B cell (primary cell): Measurements from ENCODE around the gene ATP8B3. TPM values are rescaled to one million over a fixed set of nuclear protein-coding genes. Genes with fewer than 3 reads are reported as not detected.

ENCODE experiments used
- ATAC-seq: fragments of 200-7000 bp; cut with Tn5 transposase; one replicate; pipeline ENCODE4 v1.10.0; 2021; ENCODE audit warnings: low read depth, mild to moderate bottlenecking, moderate number of reproducible peaks, moderate library complexity
- CTCF ChIA-PET: fragments of 350-600 bp; sonication (Branson Sonifier 250); formaldehyde crosslinking; loops from one replicate; lab custom pipeline; 2021; ENCODE audit warnings: antibody characterized with exemption, inconsistent platforms; lab: Charles Lee
- POLR2A ChIA-PET: fragments of 350-600 bp; sonication (Branson Sonifier 250); formaldehyde crosslinking; loops from one replicate; lab custom pipeline; 2021; ENCODE audit warnings: antibody characterized with exemption; lab: Charles Lee
- DNase-seq: peaks from one replicate; pipeline ENCODE4 v3.0.0; 2013
- H2AFZ ChIP-seq: 2 replicates; pipeline ENCODE4 v1.6.1; 2012; ENCODE audit warnings: mild to moderate bottlenecking, low read depth, low read length; ENCODE audit not compliant: insufficient read depth, poor library complexity, severe bottlenecking
- H3K27ac ChIP-seq, 2 donors: 1 replicate in 1 of 2; 2 replicates in 1 of 2; pipeline ENCODE4 v1.5.1; 2012 to 2013; ENCODE audit warnings: low read length in 2 of 2, mild to moderate bottlenecking in 2 of 2, moderate library complexity in 1 of 2
- H3K27me3 ChIP-seq, 4 experiments: fragments of 200-600 bp in 1 of 4; sonication (generic) in 1 of 4; replicated peaks in 1 of 4; 1 replicate in 2 of 4; 2 replicates in 2 of 4; pipeline versions ENCODE4 v1.6.1 to v1.7.0; 2013 to 2016; ENCODE audit warnings: low read length in 3 of 4, mild to moderate bottlenecking in 2 of 4, mixed read lengths in 1 of 4, moderate library complexity in 1 of 4; ENCODE audit not compliant: insufficient read depth in 4 of 4, control insufficient read depth in 3 of 4; ENCODE audit errors: control extremely low read depth in 1 of 4
- H3K36me3 ChIP-seq, 2 experiments: replicated peaks in 1 of 2; 1 replicate in 1 of 2; 2 replicates in 1 of 2; pipeline versions ENCODE4 v1.6.1 to v1.7.1; 2013; ENCODE audit warnings: low read length in 1 of 2; ENCODE audit not compliant: insufficient read depth in 2 of 2, control insufficient read depth in 1 of 2; ENCODE audit errors: control extremely low read depth in 1 of 2, extremely low read depth in 1 of 2
- H3K4me1 ChIP-seq, 2 donors: fragments of 200-600 bp in 1 of 2; sonication (generic) in 1 of 2; 1 replicate in 1 of 2; 2 replicates in 1 of 2; pipeline versions ENCODE4 v1.5.1 to v1.6.1; 2013 to 2017; ENCODE audit warnings: low read length in 2 of 2; ENCODE audit not compliant: control insufficient read depth in 2 of 2, insufficient read depth in 2 of 2
- H3K4me2 ChIP-seq: replicated peaks from 2 replicates; pipeline ENCODE3; 2012; ENCODE audit warnings: mild to moderate bottlenecking, low read depth, low read length; ENCODE audit not compliant: poor library complexity, severe bottlenecking
- H3K4me3 ChIP-seq, 5 experiments: fragments of 200-600 bp in 1 of 5; sonication (generic) in 1 of 5; 1 replicate in 3 of 5; 2 replicates in 2 of 5; pipeline versions ENCODE4 v1.5.1 to v1.7.0; 2011 to 2016; ENCODE audit warnings: low read length in 4 of 5, mild to moderate bottlenecking in 4 of 5, low read depth in 2 of 5, control low read depth in 1 of 5, moderate library complexity in 1 of 5; ENCODE audit not compliant: insufficient read depth in 1 of 5; ENCODE audit errors: control extremely low read depth in 1 of 5, extremely low read depth in 1 of 5
- H3K79me2 ChIP-seq: fragments of 200-600 bp; sonication (generic); one replicate; pipeline ENCODE4 v1.6.0; 2016; ENCODE audit warnings: low read length; ENCODE audit not compliant: control insufficient read depth, insufficient read depth
- H3K9ac ChIP-seq: fragments of 200-600 bp; sonication (generic); 2 replicates; pipeline ENCODE4 v1.6.1; 2017; ENCODE audit warnings: mild to moderate bottlenecking, low read length, moderate library complexity
- H3K9me3 ChIP-seq, 3 donors: one replicate each; pipeline versions ENCODE4 v1.6.1 to v1.7.1; 2013; ENCODE audit warnings: low read length in 2 of 3; ENCODE audit not compliant: control insufficient read depth in 2 of 3, insufficient read depth in 1 of 3; ENCODE audit errors: control extremely low read depth in 1 of 3
- H4K20me1 ChIP-seq: 2 replicates; pipeline ENCODE4 v1.6.0; 2012; ENCODE audit warnings: mild to moderate bottlenecking, low read length; ENCODE audit not compliant: insufficient read depth, control insufficient read depth, poor library complexity, severe bottlenecking
- H3K27ac Mint-ChIP-seq: one replicate; pipeline ENCODE4 v1.8.0; 2021; ENCODE audit warnings: mixed read lengths
- H3K27me3 Mint-ChIP-seq: one replicate; pipeline ENCODE4 v1.8.0; 2021; ENCODE audit warnings: mixed read lengths
- H3K4me1 Mint-ChIP-seq: one replicate; pipeline ENCODE4 v1.8.0; 2021; ENCODE audit warnings: mixed read lengths
- H3K4me3 Mint-ChIP-seq: one replicate; pipeline ENCODE4 v1.8.0; 2021; ENCODE audit warnings: mixed read lengths
- H3K9me3 Mint-ChIP-seq: one replicate; pipeline ENCODE4 v1.8.0; 2022; ENCODE audit warnings: mixed read lengths; ENCODE audit not compliant: insufficient read depth
- CTCF ChIP-seq: fragments of 200-600 bp; IDR thresholded peaks from one replicate; pipeline ENCODE4 v1.8.0; 2022; ENCODE audit warnings: antibody characterized with exemption, mild to moderate bottlenecking
- EZH2 ChIP-seq: IDR thresholded peaks from 2 replicates; pipeline ENCODE4 v1.6.1; 2012; ENCODE audit warnings: borderline replicate concordance, low read depth, mild to moderate bottlenecking, moderate library complexity, low read length; ENCODE audit not compliant: insufficient read depth, poor library complexity, severe bottlenecking
- WGBS: methylation state at CpG from one replicate; pipeline ENCODE4 v1.1.5; 2013; ENCODE audit warnings: missing lambda C conversion rate; ENCODE audit not compliant: insufficient coverage; 5-methylcytosine and 5-hydroxymethylcytosine counted together
- intact Hi-C: fragments of 100-400 bp; cut with micrococcal nuclease; formaldehyde crosslinking; loops from one replicate; pipeline ENCODE4 v1.10.0; 2022
- polyA plus RNA-seq: library from polyadenylated mRNA; depleted of rRNA; stranded (reverse); fragments of >200 nt; gene quantifications from 2 replicates; pipeline ENCODE4 v1.2.3, GENCODE V29; 2012
- total RNA-seq, 2 donors: library from RNA; stranded (reverse); fragments of 120-200 nt in 1 of 2; gene quantifications; 1 replicate in 1 of 2; 2 replicates in 1 of 2; pipeline versions ENCODE4 v1.2.3 to v1.2.4, GENCODE V29; 2013 to 2022

Gene ATP8B3
- total and polyA plus RNA-seq, 2 donors (not counting 1 experiment from before 2014, with no cell fraction given): 0.89 to 5.1 TPM

GRCh38 chr19:1847684-1848398 is 35.8 kb upstream of the ATP8B3 start:
- Mint-ChIP-seq H3K4me3 (peak overlapping the region; percentile 90), H3K27me3 (no peaks in the 10 kb centered on the region), H3K4me1 (peaks cover 58% of the 10 kb centered on the region), H3K27ac (peak overlapping the region; percentile 93), H3K9me3 (no peaks in the 10 kb centered on the region)
- H2AFZ ChIP-seq: peak overlapping the region; percentile 70
- no peak for TF ChIP-seq EZH2
- TF ChIP-seq CTCF: no peak
- H3K4me1 ChIP-seq: peaks cover 53 to 73% of the 10 kb centered on the region in 2 donors
- peaks cover 77% of the 10 kb centered on the region for H3K79me2 ChIP-seq
- peak overlapping the region; percentile 95 to 97 for H3K27ac ChIP-seq
- peaks cover 69% of the 10 kb centered on the region for H4K20me1 ChIP-seq
- no peaks in the 10 kb centered on the region for H3K27me3 ChIP-seq
- H3K9me3 ChIP-seq: no peaks in the 10 kb centered on the region
- intact Hi-C loops: loop anchor here (1.0 to 5.0 kb wide), 4 partner anchors 16 to 196 kb away; partner anchors contain the start of genes ADAT3, ATP8B3, SCAMP4 and TCF3
- DNase-seq (no peak), ATAC-seq (no peak)
- H3K9ac ChIP-seq: peak overlapping the region; percentile 89
- peaks cover 0 to 13% of the 10 kb centered on the region in 2 experiments for H3K36me3 ChIP-seq
- WGBS: under 1% methylated on average over 72 of the region's 72 CpGs
- peak overlapping the region; percentile 100 for H3K4me2 ChIP-seq
- CTCF ChIA-PET: interaction anchor here (1.5 kb wide), 1 partner anchor 22 kb away, joined by 5 read pairs; no protein-coding TSS in a partner anchor
- peak overlapping the region; percentile 47 to 95 (median 83) for H3K4me3 ChIP-seq
- POLR2A ChIA-PET: no interaction called here

GRCh38 chr19:1847348-1847683 is 35.2 kb upstream of the ATP8B3 start:
- Histone ChIP-seq H3K36me3 (peaks cover 0 to 13% of the 10 kb centered on the region in 2 experiments), H3K79me2 (peaks cover 77% of the 10 kb centered on the region), H3K4me1 (peaks cover 48 to 68% of the 10 kb centered on the region in 2 donors), H3K9ac (peak overlapping the region; percentile 89), H3K4me3 (peak overlapping the region in 4 of 5 experiments; percentile 82 to 95 (median 86)), H3K27me3 (no peaks in the 10 kb centered on the region), H2AFZ (no peak overlapping the region), H3K27ac (peak overlapping the region; percentile 95 to 97), H3K9me3 (no peaks in the 10 kb centered on the region), H4K20me1 (peaks cover 69% of the 10 kb centered on the region), H3K4me2 (peak overlapping the region; percentile 100)
- intact Hi-C loops: loop anchor here (5.0 kb wide), 1 partner anchor 195 kb away; the partner anchor contains the start of gene TCF3
- Mint-ChIP-seq H3K4me3 (peak overlapping the region; percentile 90), H3K27ac (peak overlapping the region; percentile 93), H3K27me3 (no peaks in the 10 kb centered on the region), H3K9me3 (no peaks in the 10 kb centered on the region), H3K4me1 (peaks cover 61% of the 10 kb centered on the region)
- TF ChIP-seq EZH2 (no peak), CTCF (no peak)
- WGBS: 5% methylated on average over 11 of the region's 12 CpGs
- ChIA-PET CTCF (interaction anchor here (0.6 to 1.5 kb wide), 2 partner anchors 21 to 527 kb away, joined by 3 to 5 read pairs; no protein-coding TSS in a partner anchor), POLR2A (no interaction called here)
- ATAC-seq: no peak
- no peak for DNase-seq
